Muscle layer of duodenum (tissue), 2 donors: ENCODE data around the gene LPAR5.

Experiments
- H3K27ac ChIP-seq: one replicate; pipeline ENCODE4 v1.7.0; 2013; ENCODE audit warnings: mild to moderate bottlenecking, low read length
- H3K27me3 ChIP-seq: one replicate; pipeline ENCODE4 v1.7.0; 2013; ENCODE audit warnings: low read depth, mild to moderate bottlenecking, control low read depth, low read length
- H3K36me3 ChIP-seq, 2 donors: one replicate each; pipeline ENCODE4 v1.7.0; 2013; ENCODE audit warnings: low read length in 2 of 2, control low read depth in 1 of 2, mild to moderate bottlenecking in 1 of 2; ENCODE audit not compliant: insufficient read depth in 2 of 2, control insufficient read depth in 1 of 2
- H3K4me1 ChIP-seq, 2 donors: one replicate each; pipeline ENCODE4 v1.7.0; 2013; ENCODE audit warnings: low read length in 2 of 2, mild to moderate bottlenecking in 2 of 2, control low read depth in 1 of 2, moderate library complexity in 1 of 2; ENCODE audit not compliant: insufficient read depth in 2 of 2, control insufficient read depth in 1 of 2
- H3K4me3 ChIP-seq, 2 donors: one replicate each; pipeline ENCODE4 v1.7.0; 2013; ENCODE audit warnings: low read length in 2 of 2, low read depth in 1 of 2, mild to moderate bottlenecking in 1 of 2
- H3K9me3 ChIP-seq, 2 donors: one replicate each; pipeline ENCODE4 v1.7.0; 2013; ENCODE audit warnings: low read length in 2 of 2, control low read depth in 1 of 2, mild to moderate bottlenecking in 1 of 2; ENCODE audit not compliant: control insufficient read depth in 1 of 2
- donor health status: healthy.

The LPAR5 gene

DNA sequence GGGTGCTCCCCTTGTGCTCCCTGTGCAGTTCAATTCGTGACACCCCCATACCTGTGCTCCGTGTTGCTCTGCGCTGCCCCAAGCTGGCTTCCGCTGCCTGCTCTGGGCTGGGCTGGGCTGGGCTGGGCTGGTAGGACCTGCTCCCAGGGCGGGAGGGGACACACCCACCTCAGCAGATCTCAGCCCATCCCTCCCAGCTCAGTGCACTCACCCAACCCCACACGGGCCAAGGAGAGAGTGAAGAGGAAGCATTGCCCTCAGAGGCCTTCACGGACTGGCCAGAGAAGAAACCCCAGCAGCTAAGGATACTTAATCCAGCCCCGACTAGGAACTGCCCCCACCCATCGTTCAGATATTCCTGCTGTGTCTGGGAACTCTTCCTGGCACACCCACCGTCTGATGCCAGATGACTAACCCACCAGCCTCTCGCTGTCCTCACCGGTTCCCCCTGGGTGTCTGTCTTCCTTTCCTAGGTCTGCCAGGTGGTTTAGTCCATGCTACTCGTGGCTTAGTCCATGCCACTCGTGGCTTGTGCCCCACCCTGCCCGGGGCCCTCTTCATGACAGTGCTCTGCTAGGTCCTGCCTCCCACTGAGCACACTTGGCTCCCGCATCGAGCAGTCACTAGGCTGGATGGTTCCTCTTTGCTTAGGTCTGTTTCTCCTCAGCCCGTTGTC lies at the start of gene LPAR5:
Gene LPAR5, minus strand, starts transcription at position 104 of the 676 bp plus-strand sequence. CDS start 14,711 bp downstream, outside the sequence.
- Histone ChIP-seq H3K27me3 (no peaks in the 10 kb centered on the region), H3K4me1 (peaks cover 8 to 9% of the 10 kb centered on the region in 2 donors), H3K4me3 (peak within 1 kb of the TSS in 1 of 2 donors; percentile 2), H3K9me3 (no peaks in the 10 kb centered on the region), H3K27ac (peak within 1 kb of the TSS; percentile 61), H3K36me3 (no peaks in the 10 kb centered on the region)

- Histone ChIP-seq H3K27me3 (no peaks in the 10 kb centered on the region), H3K9me3 (no peaks in the 10 kb centered on the region), H3K36me3 (peaks cover 12 to 17% of the 10 kb centered on the region in 2 donors), H3K4me3 (no peak overlapping the region), H3K27ac (no peak overlapping the region), H3K4me1 (peaks cover 9 to 33% of the 10 kb centered on the region in 2 donors)
These were observed 48.9 kb upstream of the LPAR5 start for GRCh38 chr12:6684609-6685008.

DNA sequence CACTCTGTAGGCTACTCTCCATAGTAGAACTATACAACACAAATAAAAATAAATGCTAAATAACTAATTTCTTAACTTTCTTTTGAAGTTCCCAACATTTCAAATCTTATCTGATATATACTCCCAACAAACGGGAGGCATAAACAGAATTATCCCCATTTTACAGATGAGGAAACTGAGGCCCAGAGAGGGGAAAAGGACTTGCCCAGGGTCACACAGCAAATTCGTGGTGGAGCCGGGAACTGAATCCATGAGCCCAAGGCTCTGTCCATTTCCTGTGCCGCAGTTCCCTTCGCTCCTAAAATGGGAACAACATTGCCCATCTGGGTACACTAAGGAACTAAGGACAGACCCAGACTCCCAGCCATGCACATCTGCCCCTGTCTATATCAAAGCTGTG lies 41.2 kb upstream of the LPAR5 start:
- H3K36me3 ChIP-seq = peaks cover 70 to 81% of the 10 kb centered on the region in 2 donors
- no peaks in the 10 kb centered on the region for H3K9me3 ChIP-seq
- H3K27me3 ChIP-seq = no peaks in the 10 kb centered on the region
- no peaks in the 10 kb centered on the region for H3K4me1 ChIP-seq
- H3K27ac ChIP-seq = no peak overlapping the region
- no peak overlapping the region for H3K4me3 ChIP-seq

GRCh38 chr12:6672143-6672542 lies 36.4 kb upstream of the LPAR5 start:
- H3K27me3 ChIP-seq = no peaks in the 10 kb centered on the region
- no peak overlapping the region for H3K27ac ChIP-seq
- no peaks in the 10 kb centered on the region for H3K4me1 ChIP-seq
- H3K4me3 ChIP-seq = no peak overlapping the region
- H3K9me3 ChIP-seq = no peaks in the 10 kb centered on the region
- H3K36me3 ChIP-seq = peaks cover 80 to 91% of the 10 kb centered on the region in 2 donors

DNA sequence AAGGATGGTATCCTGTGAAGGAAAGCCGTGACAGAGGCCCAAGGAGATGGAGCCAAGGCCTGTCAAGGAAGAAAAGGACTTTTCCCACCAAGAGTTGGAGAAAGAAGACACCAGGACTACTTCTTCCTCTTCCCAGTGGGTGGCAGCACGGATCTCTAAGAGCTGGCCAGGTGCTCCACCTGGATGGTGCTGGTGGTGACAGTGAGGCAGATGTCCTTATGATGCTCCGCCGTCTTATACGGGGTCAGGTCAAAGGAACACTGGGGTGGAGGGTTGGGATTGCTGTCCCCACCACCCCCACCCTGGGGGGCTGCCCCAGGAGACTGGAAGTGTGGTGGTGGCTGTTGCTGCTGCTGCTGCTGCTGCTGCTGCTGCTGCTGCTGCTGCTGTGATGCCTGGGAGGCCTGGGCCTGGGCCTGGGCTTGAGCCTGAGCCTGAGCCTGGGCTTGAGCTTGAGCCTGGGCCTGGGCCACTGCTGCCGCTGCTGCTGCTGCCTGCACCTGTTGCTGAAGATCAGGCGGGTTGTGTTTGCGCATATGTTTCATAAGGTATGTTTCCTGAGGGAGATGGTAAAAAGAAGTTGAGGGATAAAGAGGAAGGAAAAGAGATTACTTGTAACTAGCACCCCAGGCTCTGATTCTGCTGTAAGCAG lies 31.9 kb upstream of the LPAR5 start:
- no peak overlapping the region for H3K4me3 ChIP-seq
- peaks cover 52 to 59% of the 10 kb centered on the region in 2 donors for H3K36me3 ChIP-seq
- no peaks in the 10 kb centered on the region for H3K4me1 ChIP-seq
- H3K27me3 ChIP-seq = no peaks in the 10 kb centered on the region
- H3K27ac ChIP-seq = no peak overlapping the region
- H3K9me3 ChIP-seq = no peaks in the 10 kb centered on the region

- H3K27me3 ChIP-seq = no peaks in the 10 kb centered on the region
- no peak overlapping the region for H3K27ac ChIP-seq
- peaks cover 10% of the 10 kb centered on the region in 2 donors for H3K4me1 ChIP-seq
- no peak overlapping the region for H3K4me3 ChIP-seq
- no peaks in the 10 kb centered on the region for H3K9me3 ChIP-seq
- peaks cover 37 to 44% of the 10 kb centered on the region in 2 donors for H3K36me3 ChIP-seq
These were observed 30.5 kb upstream of the LPAR5 start for GRCh38 chr12:6666211-6666610.

DNA sequence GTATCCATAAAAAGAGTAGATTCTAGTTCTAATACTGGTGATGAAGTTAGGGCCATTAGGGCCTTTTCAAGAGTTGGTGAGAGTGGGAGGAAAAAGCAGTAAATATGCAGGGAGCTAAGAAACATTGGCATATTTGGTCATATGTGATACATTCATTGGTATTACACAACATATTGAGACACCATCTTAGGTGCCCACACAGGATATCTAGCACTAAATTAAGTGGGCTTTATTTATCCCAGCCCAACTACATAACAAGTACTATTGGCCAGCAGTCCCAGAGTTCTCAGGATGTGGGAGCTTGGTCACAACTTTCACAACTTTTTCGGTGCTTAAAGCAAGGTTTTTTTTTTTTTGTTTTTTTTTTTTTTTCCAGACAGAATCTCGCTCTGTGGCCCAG lies 29.1 kb upstream of the LPAR5 start:
- Histone ChIP-seq H3K27me3 (no peaks in the 10 kb centered on the region), H3K4me1 (peaks cover 10% of the 10 kb centered on the region in 2 donors), H3K9me3 (no peaks in the 10 kb centered on the region), H3K36me3 (peaks cover 24 to 31% of the 10 kb centered on the region in 2 donors), H3K4me3 (no peak overlapping the region), H3K27ac (no peak overlapping the region)

DNA sequence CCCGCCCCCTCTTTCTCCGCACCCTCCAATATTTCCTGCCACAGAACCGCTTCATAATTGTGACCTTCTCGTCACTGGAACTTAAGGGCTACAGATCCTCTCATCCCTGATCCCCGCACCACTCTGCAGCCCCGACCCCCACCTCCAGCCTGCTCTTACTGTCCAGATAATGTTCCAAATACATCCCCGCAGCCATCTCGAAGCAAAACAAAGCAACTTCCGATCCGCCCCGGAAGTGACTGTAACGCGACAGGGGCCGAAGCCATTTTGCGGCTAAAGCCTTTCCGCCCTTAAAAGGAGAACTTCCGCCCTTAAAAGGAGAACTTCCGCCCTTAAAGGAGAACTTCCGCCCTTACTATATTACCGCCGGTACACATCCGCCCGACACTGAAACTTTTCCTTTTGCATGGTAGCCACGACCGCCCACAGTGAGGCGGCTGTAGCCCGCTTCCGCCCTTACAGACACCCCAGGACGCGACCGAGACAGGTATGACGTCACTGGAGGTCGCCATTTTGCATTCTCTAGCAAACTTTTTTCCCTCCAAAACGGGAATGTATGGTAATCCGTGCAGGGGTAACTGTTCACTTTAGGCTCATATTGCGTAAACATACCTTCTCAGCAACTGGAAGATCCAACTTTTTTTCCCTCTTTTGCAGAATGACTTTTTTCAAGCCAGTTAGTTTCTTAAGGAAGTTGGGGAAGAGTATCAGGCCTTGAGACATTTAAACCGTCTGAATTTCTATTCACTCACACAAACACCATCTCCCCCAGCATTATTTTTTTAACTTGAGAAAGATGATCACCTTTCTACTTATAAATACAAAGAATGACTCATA lies 27.4 kb upstream of the LPAR5 start, which contains the start of gene ING4:
Gene ING4, minus strand, starts transcription at position 214 of the 837 bp plus-strand sequence. Its CDS starts 18 bp downstream, at position 196.
- H3K4me1 ChIP-seq = peaks cover 10% of the 10 kb centered on the region in 2 donors
- H3K27ac ChIP-seq = peak within 1 kb of the TSS; percentile 80
- peak within 1 kb of the TSS; percentile 90 to 95 for H3K4me3 ChIP-seq
- H3K36me3 ChIP-seq = peaks cover 12 to 23% of the 10 kb centered on the region in 2 donors
- no peaks in the 10 kb centered on the region for H3K27me3 ChIP-seq
- H3K9me3 ChIP-seq = no peaks in the 10 kb centered on the region

- H3K27ac ChIP-seq = peak overlapping the region; percentile 74
- peaks cover 8 to 17% of the 10 kb centered on the region in 2 donors for H3K36me3 ChIP-seq
- peaks cover 10% of the 10 kb centered on the region in 2 donors for H3K4me1 ChIP-seq
- H3K27me3 ChIP-seq = no peaks in the 10 kb centered on the region
- H3K9me3 ChIP-seq = no peaks in the 10 kb centered on the region
- peak overlapping the region; percentile 90 to 95 for H3K4me3 ChIP-seq
These were observed 26.8 kb upstream of the LPAR5 start for GRCh38 chr12:6662602-6662905.

DNA sequence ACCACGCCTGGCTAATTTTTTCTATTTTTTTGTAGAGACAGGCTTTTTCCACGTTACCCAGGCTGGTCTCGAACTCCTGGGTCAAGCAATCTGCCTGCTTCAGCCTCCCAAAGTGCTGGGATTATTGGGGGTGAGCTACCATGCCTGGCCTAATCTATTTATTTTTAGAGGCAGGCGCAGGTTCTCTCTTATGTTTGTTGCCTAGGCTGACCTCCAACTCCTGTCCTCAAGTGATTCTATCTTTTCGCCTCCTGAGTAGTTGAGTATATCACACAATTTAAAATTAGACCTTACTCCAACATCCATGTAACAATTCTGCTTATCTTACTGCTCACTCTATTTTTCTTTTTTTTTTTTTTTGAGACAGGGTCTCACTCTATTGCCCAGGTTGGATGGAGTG lies 18.2 kb upstream of the LPAR5 start:
- Histone ChIP-seq H3K4me3 (no peak overlapping the region), H3K9me3 (no peaks in the 10 kb centered on the region), H3K4me1 (no peaks in the 10 kb centered on the region), H3K36me3 (peaks cover 36 to 64% of the 10 kb centered on the region in 2 donors), H3K27me3 (no peaks in the 10 kb centered on the region), H3K27ac (no peak overlapping the region)

DNA sequence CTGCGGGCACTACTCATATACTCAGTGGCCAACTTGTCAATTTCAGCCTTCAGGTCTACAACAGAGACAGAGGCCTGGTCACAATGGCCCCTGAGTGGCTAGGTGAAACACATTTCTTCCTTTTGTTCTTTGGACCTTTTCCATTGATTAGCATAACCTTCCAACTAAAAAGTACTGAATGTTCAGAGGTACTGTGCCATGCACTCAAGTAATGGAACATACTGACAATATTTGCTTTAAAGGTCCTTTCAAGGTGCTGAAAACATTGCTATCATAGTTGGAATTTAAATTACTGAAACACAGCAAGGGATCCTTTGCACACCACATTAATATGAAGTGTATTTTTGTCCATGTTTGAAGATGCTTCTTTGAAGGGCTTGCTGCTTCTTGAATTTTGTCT lies 17.6 kb upstream of the LPAR5 start:
- Histone ChIP-seq H3K4me3 (no peak overlapping the region), H3K9me3 (no peaks in the 10 kb centered on the region), H3K36me3 (peaks cover 36 to 60% of the 10 kb centered on the region in 2 donors), H3K27me3 (no peaks in the 10 kb centered on the region), H3K4me1 (no peaks in the 10 kb centered on the region), H3K27ac (no peak overlapping the region)
